ENCODE data around the gene SNAP91. TPM values are rescaled to one million over a fixed set of nuclear protein-coding genes. Genes with fewer than 3 reads are reported as not detected.

The SNAP91 gene
- total RNA-seq, 1 experiment from 2014 or later = 0.70 TPM

DNA sequence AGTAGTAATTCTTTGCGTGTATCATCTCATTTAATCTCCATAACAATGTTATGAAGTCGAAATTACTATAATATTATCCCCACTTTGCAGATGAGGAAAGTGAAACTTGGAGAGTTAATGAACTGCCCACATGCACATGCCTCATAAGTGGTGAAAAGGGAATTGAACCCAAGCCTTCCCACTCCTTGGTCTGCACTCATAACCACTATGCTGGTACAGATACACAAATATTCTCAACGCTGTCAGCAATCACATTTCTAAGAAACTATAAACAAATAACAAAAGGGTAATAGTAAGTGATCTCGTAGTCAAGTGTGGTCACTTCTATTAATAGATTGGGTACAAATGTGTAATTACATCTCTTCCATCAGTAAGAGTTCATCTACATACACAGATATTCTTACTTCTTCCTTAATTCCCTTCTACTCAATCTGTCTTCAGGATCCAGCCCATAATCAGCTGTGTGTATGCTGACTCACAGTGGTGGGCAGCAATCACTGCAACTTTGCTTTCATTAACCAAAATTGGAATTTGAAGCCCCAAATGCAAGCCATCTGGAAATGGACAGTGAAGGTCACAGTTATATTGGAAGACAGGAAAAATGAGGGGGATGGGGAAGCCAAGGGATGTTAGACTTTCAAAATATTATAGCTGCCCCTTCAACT lies 190.0 kb downstream of the SNAP91 start:
- no peak for DNase-seq (ENCODE audit: low spot score)
- Mint-ChIP-seq H3K4me1 (peaks cover 20% of the 10 kb centered on the region), H3K4me3 (no peak overlapping the region), H3K9me3 (no peaks in the 10 kb centered on the region), H3K27me3 (ENCODE audit: low read depth) (no peaks in the 10 kb centered on the region), H3K27ac (no peak overlapping the region), H3K36me3 (no peaks in the 10 kb centered on the region)
- TF ChIP-seq PRRX2 (CRISPR knock-in tag; IDR thresholded peaks at IDR 0.05) (no peak), TP53 (CRISPR knock-in tag; IDR thresholded peaks at IDR 0.05) (no peak), NFYB (CRISPR knock-in tag; conservative IDR thresholded peaks at IDR 0.05; ENCODE audit: low read depth) (no peak), NFATC4 (CRISPR knock-in tag; IDR thresholded peaks at IDR 0.05) (no peak), MXD4 (CRISPR knock-in tag; IDR thresholded peaks at IDR 0.05; ENCODE audit: borderline replicate concordance) (no peak), TEAD4 (CRISPR knock-in tag; IDR thresholded peaks at IDR 0.05) (no peak), SOX15 (CRISPR knock-in tag; IDR thresholded peaks at IDR 0.05) (no peak), RELA (CRISPR knock-in tag; IDR thresholded peaks at IDR 0.05; ENCODE audit: borderline replicate concordance) (no peak)
- TF ChIP-seq, protein P1, sequence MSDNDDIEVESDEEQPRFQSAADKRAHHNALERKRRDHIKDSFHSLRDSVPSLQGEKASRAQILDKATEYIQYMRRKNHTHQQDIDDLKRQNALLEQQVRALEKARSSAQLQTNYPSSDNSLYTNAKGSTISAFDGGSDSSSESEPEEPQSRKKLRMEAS (CRISPR knock-in tag; IDR thresholded peaks at IDR 0.05) = no peak
- TF ChIP-seq, protein P2, sequence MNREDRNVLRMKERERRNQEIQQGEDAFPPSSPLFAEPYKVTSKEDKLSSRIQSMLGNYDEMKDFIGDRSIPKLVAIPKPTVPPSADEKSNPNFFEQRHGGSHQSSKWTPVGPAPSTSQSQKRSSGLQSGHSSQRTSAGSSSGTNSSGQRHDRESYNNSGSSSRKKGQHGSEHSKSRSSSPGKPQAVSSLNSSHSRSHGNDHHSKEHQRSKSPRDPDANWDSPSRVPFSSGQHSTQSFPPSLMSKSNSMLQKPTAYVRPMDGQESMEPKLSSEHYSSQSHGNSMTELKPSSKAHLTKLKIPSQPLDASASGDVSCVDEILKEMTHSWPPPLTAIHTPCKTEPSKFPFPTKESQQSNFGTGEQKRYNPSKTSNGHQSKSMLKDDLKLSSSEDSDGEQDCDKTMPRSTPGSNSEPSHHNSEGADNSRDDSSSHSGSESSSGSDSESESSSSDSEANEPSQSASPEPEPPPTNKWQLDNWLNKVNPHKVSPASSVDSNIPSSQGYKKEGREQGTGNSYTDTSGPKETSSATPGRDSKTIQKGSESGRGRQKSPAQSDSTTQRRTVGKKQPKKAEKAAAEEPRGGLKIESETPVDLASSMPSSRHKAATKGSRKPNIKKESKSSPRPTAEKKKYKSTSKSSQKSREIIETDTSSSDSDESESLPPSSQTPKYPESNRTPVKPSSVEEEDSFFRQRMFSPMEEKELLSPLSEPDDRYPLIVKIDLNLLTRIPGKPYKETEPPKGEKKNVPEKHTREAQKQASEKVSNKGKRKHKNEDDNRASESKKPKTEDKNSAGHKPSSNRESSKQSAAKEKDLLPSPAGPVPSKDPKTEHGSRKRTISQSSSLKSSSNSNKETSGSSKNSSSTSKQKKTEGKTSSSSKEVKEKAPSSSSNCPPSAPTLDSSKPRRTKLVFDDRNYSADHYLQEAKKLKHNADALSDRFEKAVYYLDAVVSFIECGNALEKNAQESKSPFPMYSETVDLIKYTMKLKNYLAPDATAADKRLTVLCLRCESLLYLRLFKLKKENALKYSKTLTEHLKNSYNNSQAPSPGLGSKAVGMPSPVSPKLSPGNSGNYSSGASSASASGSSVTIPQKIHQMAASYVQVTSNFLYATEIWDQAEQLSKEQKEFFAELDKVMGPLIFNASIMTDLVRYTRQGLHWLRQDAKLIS (CRISPR knock-in tag; IDR thresholded peaks at IDR 0.05; ENCODE audit: borderline replicate concordance) = no peak
- TF ChIP-seq, protein P3, sequence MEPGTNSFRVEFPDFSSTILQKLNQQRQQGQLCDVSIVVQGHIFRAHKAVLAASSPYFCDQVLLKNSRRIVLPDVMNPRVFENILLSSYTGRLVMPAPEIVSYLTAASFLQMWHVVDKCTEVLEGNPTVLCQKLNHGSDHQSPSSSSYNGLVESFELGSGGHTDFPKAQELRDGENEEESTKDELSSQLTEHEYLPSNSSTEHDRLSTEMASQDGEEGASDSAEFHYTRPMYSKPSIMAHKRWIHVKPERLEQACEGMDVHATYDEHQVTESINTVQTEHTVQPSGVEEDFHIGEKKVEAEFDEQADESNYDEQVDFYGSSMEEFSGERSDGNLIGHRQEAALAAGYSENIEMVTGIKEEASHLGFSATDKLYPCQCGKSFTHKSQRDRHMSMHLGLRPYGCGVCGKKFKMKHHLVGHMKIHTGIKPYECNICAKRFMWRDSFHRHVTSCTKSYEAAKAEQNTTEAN (CRISPR knock-in tag; IDR thresholded peaks at IDR 0.05) = no peak
- TF ChIP-seq, protein P4, sequence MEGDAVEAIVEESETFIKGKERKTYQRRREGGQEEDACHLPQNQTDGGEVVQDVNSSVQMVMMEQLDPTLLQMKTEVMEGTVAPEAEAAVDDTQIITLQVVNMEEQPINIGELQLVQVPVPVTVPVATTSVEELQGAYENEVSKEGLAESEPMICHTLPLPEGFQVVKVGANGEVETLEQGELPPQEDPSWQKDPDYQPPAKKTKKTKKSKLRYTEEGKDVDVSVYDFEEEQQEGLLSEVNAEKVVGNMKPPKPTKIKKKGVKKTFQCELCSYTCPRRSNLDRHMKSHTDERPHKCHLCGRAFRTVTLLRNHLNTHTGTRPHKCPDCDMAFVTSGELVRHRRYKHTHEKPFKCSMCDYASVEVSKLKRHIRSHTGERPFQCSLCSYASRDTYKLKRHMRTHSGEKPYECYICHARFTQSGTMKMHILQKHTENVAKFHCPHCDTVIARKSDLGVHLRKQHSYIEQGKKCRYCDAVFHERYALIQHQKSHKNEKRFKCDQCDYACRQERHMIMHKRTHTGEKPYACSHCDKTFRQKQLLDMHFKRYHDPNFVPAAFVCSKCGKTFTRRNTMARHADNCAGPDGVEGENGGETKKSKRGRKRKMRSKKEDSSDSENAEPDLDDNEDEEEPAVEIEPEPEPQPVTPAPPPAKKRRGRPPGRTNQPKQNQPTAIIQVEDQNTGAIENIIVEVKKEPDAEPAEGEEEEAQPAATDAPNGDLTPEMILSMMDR (IDR thresholded peaks at IDR 0.05) = no peak
- TF ChIP-seq, protein P5, sequence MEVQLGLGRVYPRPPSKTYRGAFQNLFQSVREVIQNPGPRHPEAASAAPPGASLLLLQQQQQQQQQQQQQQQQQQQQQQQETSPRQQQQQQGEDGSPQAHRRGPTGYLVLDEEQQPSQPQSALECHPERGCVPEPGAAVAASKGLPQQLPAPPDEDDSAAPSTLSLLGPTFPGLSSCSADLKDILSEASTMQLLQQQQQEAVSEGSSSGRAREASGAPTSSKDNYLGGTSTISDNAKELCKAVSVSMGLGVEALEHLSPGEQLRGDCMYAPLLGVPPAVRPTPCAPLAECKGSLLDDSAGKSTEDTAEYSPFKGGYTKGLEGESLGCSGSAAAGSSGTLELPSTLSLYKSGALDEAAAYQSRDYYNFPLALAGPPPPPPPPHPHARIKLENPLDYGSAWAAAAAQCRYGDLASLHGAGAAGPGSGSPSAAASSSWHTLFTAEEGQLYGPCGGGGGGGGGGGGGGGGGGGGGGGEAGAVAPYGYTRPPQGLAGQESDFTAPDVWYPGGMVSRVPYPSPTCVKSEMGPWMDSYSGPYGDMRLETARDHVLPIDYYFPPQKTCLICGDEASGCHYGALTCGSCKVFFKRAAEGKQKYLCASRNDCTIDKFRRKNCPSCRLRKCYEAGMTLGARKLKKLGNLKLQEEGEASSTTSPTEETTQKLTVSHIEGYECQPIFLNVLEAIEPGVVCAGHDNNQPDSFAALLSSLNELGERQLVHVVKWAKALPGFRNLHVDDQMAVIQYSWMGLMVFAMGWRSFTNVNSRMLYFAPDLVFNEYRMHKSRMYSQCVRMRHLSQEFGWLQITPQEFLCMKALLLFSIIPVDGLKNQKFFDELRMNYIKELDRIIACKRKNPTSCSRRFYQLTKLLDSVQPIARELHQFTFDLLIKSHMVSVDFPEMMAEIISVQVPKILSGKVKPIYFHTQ (CRISPR knock-in tag; IDR thresholded peaks at IDR 0.05) = no peak
- TF ChIP-seq, protein P6, sequence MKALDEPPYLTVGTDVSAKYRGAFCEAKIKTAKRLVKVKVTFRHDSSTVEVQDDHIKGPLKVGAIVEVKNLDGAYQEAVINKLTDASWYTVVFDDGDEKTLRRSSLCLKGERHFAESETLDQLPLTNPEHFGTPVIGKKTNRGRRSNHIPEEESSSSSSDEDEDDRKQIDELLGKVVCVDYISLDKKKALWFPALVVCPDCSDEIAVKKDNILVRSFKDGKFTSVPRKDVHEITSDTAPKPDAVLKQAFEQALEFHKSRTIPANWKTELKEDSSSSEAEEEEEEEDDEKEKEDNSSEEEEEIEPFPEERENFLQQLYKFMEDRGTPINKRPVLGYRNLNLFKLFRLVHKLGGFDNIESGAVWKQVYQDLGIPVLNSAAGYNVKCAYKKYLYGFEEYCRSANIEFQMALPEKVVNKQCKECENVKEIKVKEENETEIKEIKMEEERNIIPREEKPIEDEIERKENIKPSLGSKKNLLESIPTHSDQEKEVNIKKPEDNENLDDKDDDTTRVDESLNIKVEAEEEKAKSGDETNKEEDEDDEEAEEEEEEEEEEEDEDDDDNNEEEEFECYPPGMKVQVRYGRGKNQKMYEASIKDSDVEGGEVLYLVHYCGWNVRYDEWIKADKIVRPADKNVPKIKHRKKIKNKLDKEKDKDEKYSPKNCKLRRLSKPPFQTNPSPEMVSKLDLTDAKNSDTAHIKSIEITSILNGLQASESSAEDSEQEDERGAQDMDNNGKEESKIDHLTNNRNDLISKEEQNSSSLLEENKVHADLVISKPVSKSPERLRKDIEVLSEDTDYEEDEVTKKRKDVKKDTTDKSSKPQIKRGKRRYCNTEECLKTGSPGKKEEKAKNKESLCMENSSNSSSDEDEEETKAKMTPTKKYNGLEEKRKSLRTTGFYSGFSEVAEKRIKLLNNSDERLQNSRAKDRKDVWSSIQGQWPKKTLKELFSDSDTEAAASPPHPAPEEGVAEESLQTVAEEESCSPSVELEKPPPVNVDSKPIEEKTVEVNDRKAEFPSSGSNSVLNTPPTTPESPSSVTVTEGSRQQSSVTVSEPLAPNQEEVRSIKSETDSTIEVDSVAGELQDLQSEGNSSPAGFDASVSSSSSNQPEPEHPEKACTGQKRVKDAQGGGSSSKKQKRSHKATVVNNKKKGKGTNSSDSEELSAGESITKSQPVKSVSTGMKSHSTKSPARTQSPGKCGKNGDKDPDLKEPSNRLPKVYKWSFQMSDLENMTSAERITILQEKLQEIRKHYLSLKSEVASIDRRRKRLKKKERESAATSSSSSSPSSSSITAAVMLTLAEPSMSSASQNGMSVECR (CRISPR knock-in tag; IDR thresholded peaks at IDR 0.05; ENCODE audit: borderline replicate concordance) = no peak
- TF ChIP-seq, protein P7, sequence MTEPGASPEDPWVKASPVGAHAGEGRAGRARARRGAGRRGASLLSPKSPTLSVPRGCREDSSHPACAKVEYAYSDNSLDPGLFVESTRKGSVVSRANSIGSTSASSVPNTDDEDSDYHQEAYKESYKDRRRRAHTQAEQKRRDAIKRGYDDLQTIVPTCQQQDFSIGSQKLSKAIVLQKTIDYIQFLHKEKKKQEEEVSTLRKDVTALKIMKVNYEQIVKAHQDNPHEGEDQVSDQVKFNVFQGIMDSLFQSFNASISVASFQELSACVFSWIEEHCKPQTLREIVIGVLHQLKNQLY (CRISPR knock-in tag; IDR thresholded peaks at IDR 0.05) = no peak
- CTCF ChIA-PET = interaction anchor here (1.0 to 1.2 kb wide), 3 partner anchors 17 to 304 kb away, joined by 3 to 4 read pairs (median 3); no protein-coding TSS in a partner anchor
- POLR2A ChIA-PET = no interaction called here
- peak; percentile 13; the same call in 1 of the 2 replicates for ATAC-seq
